D341Med (cell line): ENCODE measurements around the gene TMEM14B.
A peak's percentile ranks its signal among the peaks of the same experiment; 100 is the strongest.
"Not testable (repeated sequence)": the region's sequence is repeated elsewhere in the genome, so short reads cannot be mapped to it uniquely, and the experiment has no call there.

Source experiments
- DNase-seq: peaks from one replicate; pipeline ENCODE4 v3.0.0; 2012; ENCODE audit warnings: low spot score

TMEM14B gene

GRCh38 chr6:10747251-10747972 is at the start of gene TMEM14B:
TMEM14B (plus strand) TSS chr6:10747805; CDS start chr6:10749246, 1,441 bp downstream.
- peak; percentile 100 for DNase-seq

- no peak for DNase-seq
Measured at GRCh38 chr6:10713962-10714361, 33.6 kb upstream of the TMEM14B start.

- DNase-seq: no peak
Measured at GRCh38 chr6:10719296-10719963, 28.2 kb upstream of the TMEM14B start.

GRCh38 chr6:10719964-10720264 is 27.7 kb upstream of the TMEM14B start:
- DNase-seq: no peak

GRCh38 chr6:10720265-10720959 is 27.2 kb upstream of the TMEM14B start:
- DNase-seq: no peak

GRCh38 chr6:10720960-10721849 is 26.4 kb upstream of the TMEM14B start:
- not testable (repeated sequence) for DNase-seq

GRCh38 chr6:10721850-10722569 is 25.6 kb upstream of the TMEM14B start:
- DNase-seq: no peak

GRCh38 chr6:10722570-10722819 is 25.1 kb upstream of the TMEM14B start:
- DNase-seq: no peak

GRCh38 chr6:10722820-10723566 is 24.6 kb upstream of the TMEM14B start, which contains the start of gene TMEM14C:
TMEM14C (plus strand) TSS chr6:10723070; CDS start chr6:10724614, 1,544 bp downstream.
- DNase-seq: peak; percentile 97

- no peak for DNase-seq
Measured at GRCh38 chr6:10723567-10723881, 24.1 kb upstream of the TMEM14B start.

- DNase-seq: no peak
Measured at GRCh38 chr6:10725044-10725443, 22.6 kb upstream of the TMEM14B start.

- DNase-seq: no peak
Measured at GRCh38 chr6:10725716-10726115, 21.9 kb upstream of the TMEM14B start.

GRCh38 chr6:10730254-10730653 is 17.4 kb upstream of the TMEM14B start:
- DNase-seq: no peak

GRCh38 chr6:10733151-10733715 is 14.4 kb upstream of the TMEM14B start:
- no peak for DNase-seq

GRCh38 chr6:10733863-10734262 is 13.7 kb upstream of the TMEM14B start:
- no peak for DNase-seq

GRCh38 chr6:10736731-10737130 is 10.9 kb upstream of the TMEM14B start:
- DNase-seq: no peak

GRCh38 chr6:10740061-10740460 is 7.5 kb upstream of the TMEM14B start:
- DNase-seq: no peak

GRCh38 chr6:10741643-10742042 is 6.0 kb upstream of the TMEM14B start:
- not testable (repeated sequence) for DNase-seq

GRCh38 chr6:10742251-10742650 is 5.4 kb upstream of the TMEM14B start:
- no peak for DNase-seq

GRCh38 chr6:10743515-10743914 is 4.1 kb upstream of the TMEM14B start:
- no peak for DNase-seq

GRCh38 chr6:10745116-10745515 is 2.5 kb upstream of the TMEM14B start:
- DNase-seq: no peak
